Ishikawa (cell line): ENCODE data around the gene SLC25A13.

Experiments
- CEBPB ChIP-seq: IDR thresholded peaks from 2 replicates; pipeline ENCODE4 v1.6.1; 2012
- CREB1 ChIP-seq: IDR thresholded peaks from 2 replicates; pipeline ENCODE4 v1.6.1; 2012; ENCODE audit warnings: low read depth
- EGR1 ChIP-seq: IDR thresholded peaks from 2 replicates; pipeline ENCODE4 v1.6.1; 2012
- EP300 ChIP-seq: IDR thresholded peaks from 2 replicates; pipeline ENCODE4 v1.6.1; 2012; ENCODE audit warnings: borderline replicate concordance
- FOXM1 ChIP-seq: IDR thresholded peaks from 2 replicates; pipeline ENCODE4 v1.6.1; 2012; ENCODE audit warnings: low read depth, borderline replicate concordance
- MAX ChIP-seq: IDR thresholded peaks from 2 replicates; pipeline ENCODE4 v1.6.1; 2012
- NFIC ChIP-seq: IDR thresholded peaks from 2 replicates; pipeline ENCODE4 v1.6.1; 2012
- TAF1 ChIP-seq: IDR thresholded peaks from 2 replicates; pipeline ENCODE4 v1.6.1; 2012; ENCODE audit warnings: low read depth, mild to moderate bottlenecking
- TCF12 ChIP-seq: IDR thresholded peaks from 2 replicates; pipeline ENCODE4 v1.6.1; 2012; ENCODE audit warnings: low read depth
- TEAD4 ChIP-seq: IDR thresholded peaks from 2 replicates; pipeline ENCODE4 v1.6.1; 2012
- YY1 ChIP-seq: IDR thresholded peaks from 2 replicates; pipeline ENCODE4 v1.6.1; 2012; ENCODE audit warnings: low read depth
- ZBTB7A ChIP-seq: IDR thresholded peaks from 2 replicates; pipeline ENCODE4 v1.6.1; 2012; ENCODE audit warnings: low read depth
- TF ChIP-seq, protein P1 (sequence below): IDR thresholded peaks from 2 replicates; pipeline ENCODE4 v1.6.1; 2012; ENCODE audit warnings: low read depth, mild to moderate bottlenecking
- TF ChIP-seq, protein P2 (sequence below): IDR thresholded peaks from 2 replicates; pipeline ENCODE4 v1.6.1; 2012

SLC25A13 gene

DNA sequence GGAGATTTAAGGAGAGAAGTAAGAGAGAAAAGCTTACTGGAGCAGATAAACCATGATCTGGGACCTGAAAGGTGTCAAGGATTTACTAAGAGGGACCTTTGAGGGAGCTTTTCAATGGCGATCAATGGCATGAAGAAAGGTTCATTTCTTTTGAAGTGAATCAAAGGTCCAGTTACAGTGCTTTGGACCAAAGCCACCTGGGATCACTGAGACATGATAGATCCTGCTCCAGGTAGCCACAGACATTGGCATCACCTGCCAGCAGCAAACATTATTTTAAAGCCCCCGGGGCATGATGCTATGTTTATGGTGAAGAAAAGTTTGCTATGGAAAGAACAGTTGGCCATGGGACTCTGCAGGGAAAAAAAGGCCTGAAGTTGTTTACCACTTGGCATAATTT is 109.4 kb downstream of the SLC25A13 start:
- no peak for TF ChIP-seq FOXM1
- TF ChIP-seq TAF1: no peak
- TF ChIP-seq, protein P1, sequence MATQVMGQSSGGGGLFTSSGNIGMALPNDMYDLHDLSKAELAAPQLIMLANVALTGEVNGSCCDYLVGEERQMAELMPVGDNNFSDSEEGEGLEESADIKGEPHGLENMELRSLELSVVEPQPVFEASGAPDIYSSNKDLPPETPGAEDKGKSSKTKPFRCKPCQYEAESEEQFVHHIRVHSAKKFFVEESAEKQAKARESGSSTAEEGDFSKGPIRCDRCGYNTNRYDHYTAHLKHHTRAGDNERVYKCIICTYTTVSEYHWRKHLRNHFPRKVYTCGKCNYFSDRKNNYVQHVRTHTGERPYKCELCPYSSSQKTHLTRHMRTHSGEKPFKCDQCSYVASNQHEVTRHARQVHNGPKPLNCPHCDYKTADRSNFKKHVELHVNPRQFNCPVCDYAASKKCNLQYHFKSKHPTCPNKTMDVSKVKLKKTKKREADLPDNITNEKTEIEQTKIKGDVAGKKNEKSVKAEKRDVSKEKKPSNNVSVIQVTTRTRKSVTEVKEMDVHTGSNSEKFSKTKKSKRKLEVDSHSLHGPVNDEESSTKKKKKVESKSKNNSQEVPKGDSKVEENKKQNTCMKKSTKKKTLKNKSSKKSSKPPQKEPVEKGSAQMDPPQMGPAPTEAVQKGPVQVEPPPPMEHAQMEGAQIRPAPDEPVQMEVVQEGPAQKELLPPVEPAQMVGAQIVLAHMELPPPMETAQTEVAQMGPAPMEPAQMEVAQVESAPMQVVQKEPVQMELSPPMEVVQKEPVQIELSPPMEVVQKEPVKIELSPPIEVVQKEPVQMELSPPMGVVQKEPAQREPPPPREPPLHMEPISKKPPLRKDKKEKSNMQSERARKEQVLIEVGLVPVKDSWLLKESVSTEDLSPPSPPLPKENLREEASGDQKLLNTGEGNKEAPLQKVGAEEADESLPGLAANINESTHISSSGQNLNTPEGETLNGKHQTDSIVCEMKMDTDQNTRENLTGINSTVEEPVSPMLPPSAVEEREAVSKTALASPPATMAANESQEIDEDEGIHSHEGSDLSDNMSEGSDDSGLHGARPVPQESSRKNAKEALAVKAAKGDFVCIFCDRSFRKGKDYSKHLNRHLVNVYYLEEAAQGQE: no peak
- TF ChIP-seq TEAD4: no peak
- TF ChIP-seq ZBTB7A: no peak
- TF ChIP-seq YY1: no peak
- no peak for TF ChIP-seq CEBPB
- TF ChIP-seq NFIC: no peak
- no peak for TF ChIP-seq CREB1

GRCh38 chr7:96211954-96212353 is 109.9 kb downstream of the SLC25A13 start:
- TF ChIP-seq NFIC (no peak), CEBPB (no peak), EGR1 (no peak), YY1 (no peak), EP300 (no peak)

- TF ChIP-seq EGR1 (no peak), CEBPB (no peak), MAX (no peak)
- TF ChIP-seq, protein P2, sequence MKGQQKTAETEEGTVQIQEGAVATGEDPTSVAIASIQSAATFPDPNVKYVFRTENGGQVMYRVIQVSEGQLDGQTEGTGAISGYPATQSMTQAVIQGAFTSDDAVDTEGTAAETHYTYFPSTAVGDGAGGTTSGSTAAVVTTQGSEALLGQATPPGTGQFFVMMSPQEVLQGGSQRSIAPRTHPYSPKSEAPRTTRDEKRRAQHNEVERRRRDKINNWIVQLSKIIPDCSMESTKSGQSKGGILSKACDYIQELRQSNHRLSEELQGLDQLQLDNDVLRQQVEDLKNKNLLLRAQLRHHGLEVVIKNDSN: no peak
Observed at GRCh38 chr7:96205665-96206064, 116.2 kb downstream of the SLC25A13 start.

DNA sequence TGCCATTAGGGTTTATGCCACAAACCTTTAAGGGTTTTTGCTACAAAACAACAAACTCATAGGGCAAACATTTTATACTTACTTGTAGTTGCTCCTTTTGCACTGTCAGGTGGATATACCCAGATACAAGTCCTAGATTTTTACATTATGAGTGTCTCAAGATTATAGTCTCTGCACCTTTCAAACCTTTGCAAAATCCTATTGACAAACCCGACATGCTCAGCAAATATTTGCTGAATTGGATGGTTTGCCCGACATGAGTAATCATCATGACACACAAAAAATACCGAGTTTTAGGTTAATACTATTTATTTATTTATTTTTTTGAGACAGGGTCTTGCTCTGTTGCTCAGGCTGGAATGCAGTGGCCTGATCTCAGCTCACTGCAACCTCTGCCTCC is 117.3 kb downstream of the SLC25A13 start:
- TF ChIP-seq YY1: no peak
- no peak for TF ChIP-seq FOXM1
- TF ChIP-seq EGR1: no peak
- TF ChIP-seq ZBTB7A: no peak

DNA sequence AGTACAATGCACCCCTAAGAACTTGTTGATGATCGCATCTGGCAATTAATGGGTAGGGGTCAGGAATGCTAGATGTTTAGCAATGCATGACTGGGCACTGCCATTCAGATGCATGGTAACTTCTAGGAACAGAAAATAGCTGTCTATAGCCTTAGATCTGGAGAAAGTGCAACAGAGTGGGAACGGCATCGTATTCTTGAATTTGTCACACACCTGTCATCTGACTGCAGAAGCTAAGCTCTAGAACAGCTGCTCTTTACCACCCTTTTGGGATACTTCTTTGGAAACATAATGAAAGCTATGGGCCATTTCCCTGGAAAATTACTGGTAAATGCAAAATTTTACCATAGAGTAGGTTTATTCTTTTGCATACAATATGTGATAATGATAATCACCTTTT is 118.1 kb downstream of the SLC25A13 start:
- TF ChIP-seq, protein P1: no peak
- TF ChIP-seq ZBTB7A: no peak

- TF ChIP-seq FOXM1 (no peak), NFIC (no peak), TEAD4 (no peak)
Observed at GRCh38 chr7:96202102-96202501, 119.8 kb downstream of the SLC25A13 start.

DNA sequence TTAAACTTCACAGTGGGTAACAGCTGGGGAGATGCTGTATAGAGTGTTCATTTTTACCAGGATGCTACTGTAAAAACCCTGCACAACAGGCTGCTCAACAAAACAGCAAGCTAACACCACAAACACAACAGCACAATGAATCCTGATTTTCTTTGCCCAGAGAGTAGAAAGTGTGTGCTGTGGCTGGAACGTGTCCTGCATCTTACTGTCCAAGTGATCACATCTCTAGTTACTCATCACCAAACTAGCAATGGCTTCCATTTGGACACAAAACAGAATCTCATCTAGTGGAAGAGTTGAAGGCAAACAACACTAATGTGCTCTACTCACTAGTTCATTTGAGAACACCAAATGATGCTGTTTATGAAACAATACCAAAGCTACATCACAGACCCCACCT is 121.2 kb downstream of the SLC25A13 start:
- TF ChIP-seq, protein P1: no peak
- no peak for TF ChIP-seq TAF1

- TF ChIP-seq, protein P1: no peak
- TF ChIP-seq FOXM1 (no peak), MAX (no peak), EGR1 (no peak), TEAD4 (no peak), TCF12 (no peak)
Observed at GRCh38 chr7:96199421-96199820, 122.5 kb downstream of the SLC25A13 start.
